ENCODE measurements around the gene POLR3G. TPM values are rescaled to one million over a fixed set of nuclear protein-coding genes. Genes with fewer than 3 reads are reported as not detected.

Gene POLR3G
- total RNA-seq, 2 experiments from 2014 or later = 24.0 to 27.1 TPM

GRCh38 chr5:90488791-90489190, 14.1 kb downstream of the POLR3G start:
- no peak overlapping the region for H3K4me3 Mint-ChIP-seq
- intact Hi-C loops (cut with micrococcal nuclease) = no loop called here
- TF ChIP-seq, protein P1, sequence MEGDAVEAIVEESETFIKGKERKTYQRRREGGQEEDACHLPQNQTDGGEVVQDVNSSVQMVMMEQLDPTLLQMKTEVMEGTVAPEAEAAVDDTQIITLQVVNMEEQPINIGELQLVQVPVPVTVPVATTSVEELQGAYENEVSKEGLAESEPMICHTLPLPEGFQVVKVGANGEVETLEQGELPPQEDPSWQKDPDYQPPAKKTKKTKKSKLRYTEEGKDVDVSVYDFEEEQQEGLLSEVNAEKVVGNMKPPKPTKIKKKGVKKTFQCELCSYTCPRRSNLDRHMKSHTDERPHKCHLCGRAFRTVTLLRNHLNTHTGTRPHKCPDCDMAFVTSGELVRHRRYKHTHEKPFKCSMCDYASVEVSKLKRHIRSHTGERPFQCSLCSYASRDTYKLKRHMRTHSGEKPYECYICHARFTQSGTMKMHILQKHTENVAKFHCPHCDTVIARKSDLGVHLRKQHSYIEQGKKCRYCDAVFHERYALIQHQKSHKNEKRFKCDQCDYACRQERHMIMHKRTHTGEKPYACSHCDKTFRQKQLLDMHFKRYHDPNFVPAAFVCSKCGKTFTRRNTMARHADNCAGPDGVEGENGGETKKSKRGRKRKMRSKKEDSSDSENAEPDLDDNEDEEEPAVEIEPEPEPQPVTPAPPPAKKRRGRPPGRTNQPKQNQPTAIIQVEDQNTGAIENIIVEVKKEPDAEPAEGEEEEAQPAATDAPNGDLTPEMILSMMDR (IDR thresholded peaks at IDR 0.05) = no peak
- DNase-seq (no peak), ATAC-seq (no peak)
- POLR2A ChIA-PET = no interaction called here
- no peaks in the 10 kb centered on the region for H3K9me3 Mint-ChIP-seq
- H3K36me3 Mint-ChIP-seq (ENCODE audit: low read depth) = peaks cover 14% of the 10 kb centered on the region
- H3K27ac Mint-ChIP-seq = no peak overlapping the region
- H3K4me1 Mint-ChIP-seq (ENCODE audit: low read depth) = no peaks in the 10 kb centered on the region
- CTCF ChIA-PET = no interaction called here
- no peaks in the 10 kb centered on the region for H3K27me3 Mint-ChIP-seq

DNA sequence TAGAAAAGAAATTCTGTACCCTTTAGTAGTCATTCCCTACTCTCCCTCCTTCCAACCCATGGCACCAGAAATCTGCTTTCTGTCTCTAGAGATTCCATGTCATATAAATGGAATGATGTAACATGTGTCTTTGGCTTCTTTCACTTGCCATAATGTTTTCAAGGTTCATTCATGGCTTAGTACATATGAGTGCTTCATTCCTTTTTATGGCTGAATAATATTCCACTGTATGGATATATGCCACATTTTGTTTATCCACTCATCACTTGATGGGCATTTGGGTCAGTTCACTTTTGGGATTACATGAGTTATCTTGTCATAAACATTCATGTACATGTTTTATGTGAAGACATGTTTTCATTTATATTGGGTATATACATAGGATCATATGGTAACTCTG, 19.4 kb downstream of the POLR3G start:
- Mint-ChIP-seq H3K36me3 (ENCODE audit: low read depth) (peaks cover 18% of the 10 kb centered on the region), H3K4me1 (ENCODE audit: low read depth) (no peaks in the 10 kb centered on the region), H3K27me3 (no peaks in the 10 kb centered on the region), H3K4me3 (no peak overlapping the region), H3K27ac (no peak overlapping the region), H3K9me3 (no peaks in the 10 kb centered on the region)
- DNase-seq (no peak), ATAC-seq (no peak)
- ChIA-PET CTCF (no interaction called here), POLR2A (no interaction called here)
- TF ChIP-seq, protein P1 (IDR thresholded peaks at IDR 0.05) = no peak
- intact Hi-C loops (cut with micrococcal nuclease) = no loop called here

- Mint-ChIP-seq H3K4me1 (ENCODE audit: low read depth) (no peaks in the 10 kb centered on the region), H3K36me3 (ENCODE audit: low read depth) (peaks cover 23% of the 10 kb centered on the region), H3K27ac (no peak overlapping the region), H3K4me3 (no peak overlapping the region), H3K27me3 (no peaks in the 10 kb centered on the region), H3K9me3 (no peaks in the 10 kb centered on the region)
- POLR2A ChIA-PET = no interaction called here
- CTCF ChIA-PET = no interaction called here
- no peak for ATAC-seq
- intact Hi-C loops (cut with micrococcal nuclease) = no loop called here
- TF ChIP-seq, protein P1 (IDR thresholded peaks at IDR 0.05) = no peak
- DNase-seq = no peak
Measured at GRCh38 chr5:90495146-90495545, 20.5 kb downstream of the POLR3G start.

DNA sequence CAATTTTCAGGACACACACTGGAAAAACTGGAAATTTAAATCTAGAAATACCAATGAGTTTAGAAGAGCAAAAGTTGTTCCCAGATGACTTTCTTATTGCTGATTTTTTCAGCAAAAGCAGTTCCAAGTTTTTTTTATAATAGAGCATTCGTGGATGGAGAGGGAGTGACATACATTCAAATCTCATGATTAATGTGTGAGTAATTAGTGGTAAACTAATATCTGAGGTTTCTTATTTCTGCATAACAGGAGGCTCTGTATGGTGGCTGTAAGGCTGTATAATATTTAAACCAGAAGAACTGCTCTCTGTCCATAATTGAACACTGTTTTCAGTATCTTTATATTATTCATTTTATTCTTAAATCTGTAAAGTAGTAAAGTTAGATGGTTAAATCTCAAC, 28.9 kb downstream of the POLR3G start:
- Mint-ChIP-seq H3K4me1 (ENCODE audit: low read depth) (peaks cover 8% of the 10 kb centered on the region), H3K9me3 (no peaks in the 10 kb centered on the region), H3K36me3 (ENCODE audit: low read depth) (peaks cover 24% of the 10 kb centered on the region), H3K27ac (no peak overlapping the region), H3K4me3 (no peak overlapping the region), H3K27me3 (no peaks in the 10 kb centered on the region)
- DNase-seq (no peak), ATAC-seq (no peak)
- ChIA-PET POLR2A (no interaction called here), CTCF (interaction anchor here (1.1 kb wide), 1 partner anchor 64 kb away, joined by 3 read pairs; no protein-coding TSS in a partner anchor)
- intact Hi-C loops (cut with micrococcal nuclease) = no loop called here
- TF ChIP-seq, protein P1 (IDR thresholded peaks at IDR 0.05) = no peak

GRCh38 chr5:90504743-90505142, 30.1 kb downstream of the POLR3G start:
- Mint-ChIP-seq H3K27me3 (no peaks in the 10 kb centered on the region), H3K9me3 (no peaks in the 10 kb centered on the region), H3K36me3 (ENCODE audit: low read depth) (peaks cover 27% of the 10 kb centered on the region), H3K27ac (no peak overlapping the region), H3K4me3 (no peak overlapping the region), H3K4me1 (ENCODE audit: low read depth) (peaks cover 8% of the 10 kb centered on the region)
- ATAC-seq (no peak), DNase-seq (no peak)
- ChIA-PET POLR2A (no interaction called here), CTCF (no interaction called here)
- intact Hi-C loops (cut with micrococcal nuclease) = no loop called here
- TF ChIP-seq, protein P1 (IDR thresholded peaks at IDR 0.05) = no peak

All from activated CD8-positive, alpha-beta T cell treated with anti-CD3 and anti-CD28 coated beads for 36 hours (primary cell).